ENCODE results near the gene ZFPM1.

The ZFPM1 gene

GRCh38 chr16:88585927-88586581, 133.0 kb downstream of the ZFPM1 start:
- TF ChIP-seq POLR2A (IDR thresholded peaks at IDR 0.05; ENCODE audit: low read depth, low read length), result no peak
- FAIRE-seq (no peak), DNase-seq (ENCODE audit: insufficient read length, low spot score) (no peak)
